ENCODE results near the gene PLEKHF1. TPM values are rescaled to one million over a fixed set of nuclear protein-coding genes. Genes with fewer than 3 reads are reported as not detected.

The PLEKHF1 gene
- total RNA-seq, 1 experiment from 2014 or later, result 5.5 TPM

DNA sequence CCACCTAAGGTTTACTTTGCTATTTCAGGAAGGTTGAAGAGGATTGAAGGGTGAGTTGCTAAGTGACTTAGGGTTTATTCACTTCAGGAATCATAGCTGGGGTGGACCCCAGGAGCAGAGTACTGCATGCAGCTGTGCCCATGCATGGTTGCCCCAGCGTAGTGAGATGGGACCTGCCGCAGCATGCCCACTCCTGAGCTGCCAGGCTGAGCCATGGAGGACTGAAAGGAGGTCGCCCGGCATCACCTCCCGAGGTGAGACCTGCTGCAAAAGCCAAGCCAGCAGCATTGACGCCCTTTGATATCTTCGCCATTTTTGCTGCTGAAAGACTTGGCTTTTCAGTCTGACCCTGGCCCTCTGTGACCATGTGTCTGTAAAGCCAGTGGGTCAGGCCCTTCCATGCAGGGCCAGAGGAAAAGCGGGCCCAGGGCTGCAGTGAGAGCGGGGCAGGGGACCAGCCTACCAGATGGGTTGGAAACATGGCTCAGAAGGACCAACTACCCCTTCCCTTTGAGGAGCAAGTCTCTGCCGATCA lies 49.3 kb upstream of the PLEKHF1 start (continued):
- TF ChIP-seq, protein P1, sequence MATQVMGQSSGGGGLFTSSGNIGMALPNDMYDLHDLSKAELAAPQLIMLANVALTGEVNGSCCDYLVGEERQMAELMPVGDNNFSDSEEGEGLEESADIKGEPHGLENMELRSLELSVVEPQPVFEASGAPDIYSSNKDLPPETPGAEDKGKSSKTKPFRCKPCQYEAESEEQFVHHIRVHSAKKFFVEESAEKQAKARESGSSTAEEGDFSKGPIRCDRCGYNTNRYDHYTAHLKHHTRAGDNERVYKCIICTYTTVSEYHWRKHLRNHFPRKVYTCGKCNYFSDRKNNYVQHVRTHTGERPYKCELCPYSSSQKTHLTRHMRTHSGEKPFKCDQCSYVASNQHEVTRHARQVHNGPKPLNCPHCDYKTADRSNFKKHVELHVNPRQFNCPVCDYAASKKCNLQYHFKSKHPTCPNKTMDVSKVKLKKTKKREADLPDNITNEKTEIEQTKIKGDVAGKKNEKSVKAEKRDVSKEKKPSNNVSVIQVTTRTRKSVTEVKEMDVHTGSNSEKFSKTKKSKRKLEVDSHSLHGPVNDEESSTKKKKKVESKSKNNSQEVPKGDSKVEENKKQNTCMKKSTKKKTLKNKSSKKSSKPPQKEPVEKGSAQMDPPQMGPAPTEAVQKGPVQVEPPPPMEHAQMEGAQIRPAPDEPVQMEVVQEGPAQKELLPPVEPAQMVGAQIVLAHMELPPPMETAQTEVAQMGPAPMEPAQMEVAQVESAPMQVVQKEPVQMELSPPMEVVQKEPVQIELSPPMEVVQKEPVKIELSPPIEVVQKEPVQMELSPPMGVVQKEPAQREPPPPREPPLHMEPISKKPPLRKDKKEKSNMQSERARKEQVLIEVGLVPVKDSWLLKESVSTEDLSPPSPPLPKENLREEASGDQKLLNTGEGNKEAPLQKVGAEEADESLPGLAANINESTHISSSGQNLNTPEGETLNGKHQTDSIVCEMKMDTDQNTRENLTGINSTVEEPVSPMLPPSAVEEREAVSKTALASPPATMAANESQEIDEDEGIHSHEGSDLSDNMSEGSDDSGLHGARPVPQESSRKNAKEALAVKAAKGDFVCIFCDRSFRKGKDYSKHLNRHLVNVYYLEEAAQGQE (IDR thresholded peaks at IDR 0.05; ENCODE audit: low read depth), result no peak
- no peak for TF ChIP-seq EZH2 (IDR thresholded peaks at IDR 0.05)
- TF ChIP-seq YY1 (IDR thresholded peaks at IDR 0.05; ENCODE audit: extremely low read depth, insufficient replicate concordance, low read depth, low read length), result no peak

DNA sequence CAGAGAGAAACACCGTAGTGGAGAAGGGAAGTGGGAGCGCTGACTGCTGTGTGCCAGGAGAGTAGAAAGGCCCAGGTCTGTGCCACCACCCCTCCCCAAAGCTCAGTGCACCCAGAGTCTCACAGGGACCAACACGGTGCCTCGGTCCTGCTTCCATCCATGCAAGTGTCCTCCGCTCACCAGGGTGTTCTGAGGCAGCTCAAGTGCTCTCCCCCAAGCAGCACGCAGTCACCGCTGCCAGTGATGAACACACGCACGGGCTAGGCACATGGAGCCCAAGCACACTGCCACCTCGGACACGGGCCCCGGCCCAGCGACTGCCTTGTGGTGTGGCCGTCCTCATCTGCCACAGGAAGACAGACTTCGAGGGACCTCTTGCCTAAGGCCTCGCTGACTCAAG lies 48.7 kb upstream of the PLEKHF1 start:
- CTCF ChIA-PET, result no interaction called here
- Histone ChIP-seq H3K79me2 (ENCODE audit: insufficient read depth, low read length) (no peaks in the 10 kb centered on the region), H3K9me2 (ENCODE audit: insufficient read depth) (no peaks in the 10 kb centered on the region), H3K4me3 (replicated peaks in 1 of 2; ENCODE audit: low read depth in 1 of 2, low read length in 2 of 2) (no peak overlapping the region), H3K9ac (ENCODE audit: low read length) (no peak overlapping the region), H3K4me2 (ENCODE audit: low read length) (no peak overlapping the region), H3K9me3 (ENCODE audit: control insufficient read depth in 1 of 2, insufficient read depth in 1 of 2, low read depth in 1 of 2, low read length in 2 of 2) (no peaks in the 10 kb centered on the region), H3K4me1 (ENCODE audit: control insufficient read depth in 1 of 2, insufficient read depth in 2 of 2, low read length in 2 of 2) (no peaks in the 10 kb centered on the region), H4K20me1 (ENCODE audit: insufficient read depth) (no peaks in the 10 kb centered on the region), H3K27ac (ENCODE audit: low read depth, low read length) (no peak overlapping the region), H3K27me3 (ENCODE audit: insufficient read depth, low read length) (no peaks in the 10 kb centered on the region), H3K36me3 (ENCODE audit: control insufficient read depth in 1 of 2, insufficient read depth in 2 of 2, low read length in 2 of 2) (peaks cover 8 to 27% of the 10 kb centered on the region in 2 experiments), H2AFZ (ENCODE audit: low read depth, low read length, poor library complexity, severe bottlenecking) (no peak overlapping the region)
- DNase-seq (ENCODE audit: low read depth, low spot score) (no peak), ATAC-seq (no peak)
- RAD21 ChIA-PET (ENCODE audit: low non-redundant PET in 1 of 2, low total read pairs in 2 of 2, uncharacterized antibody in 2 of 2, unreplicated experiment in 2 of 2), result no interaction called here
- no TSS peak for BruUV-seq (replicated peaks)
- no peak for TF ChIP-seq SRF (IDR thresholded peaks at IDR 0.05; ENCODE audit: low read depth)
- TF ChIP-seq ELF1 (IDR thresholded peaks at IDR 0.05; ENCODE audit: borderline replicate concordance, low read depth), result no peak
- intact Hi-C loops (cut with micrococcal nuclease), result no loop called here
- POLR2A ChIA-PET, result no interaction called here
